Erythroblast (primary cell): ENCODE data around the gene MFSD11.

Source experiments
- GATA1 ChIP-seq: IDR thresholded peaks from 2 replicates; pipeline ENCODE4 v1.6.1; 2011; ENCODE audit warnings: low read depth, mild to moderate bottlenecking, control low read depth, low read length, moderate library complexity
- POLR2A ChIP-seq: IDR thresholded peaks from 2 replicates; pipeline ENCODE4 v1.6.1; 2011; ENCODE audit warnings: mild to moderate bottlenecking, low read length

- no peak for TF ChIP-seq POLR2A
- TF ChIP-seq GATA1, result no peak
Observed at GRCh38 chr17:76720211-76720610, 17.7 kb upstream of the MFSD11 start.
